Measurements from ENCODE around the gene SMARCC2. TPM values are rescaled to one million over a fixed set of nuclear protein-coding genes. Genes with fewer than 3 reads are reported as not detected.
A peak's percentile ranks its signal among the peaks of the same experiment; 100 is the strongest.

SMARCC2 gene
- total and polyA plus RNA-seq, 9 of the 15 experiments (the other 6 are each of a cell fraction or from before 2014, with no cell fraction given): 11.9 to 86.0 (median 36.6) TPM

DNA sequence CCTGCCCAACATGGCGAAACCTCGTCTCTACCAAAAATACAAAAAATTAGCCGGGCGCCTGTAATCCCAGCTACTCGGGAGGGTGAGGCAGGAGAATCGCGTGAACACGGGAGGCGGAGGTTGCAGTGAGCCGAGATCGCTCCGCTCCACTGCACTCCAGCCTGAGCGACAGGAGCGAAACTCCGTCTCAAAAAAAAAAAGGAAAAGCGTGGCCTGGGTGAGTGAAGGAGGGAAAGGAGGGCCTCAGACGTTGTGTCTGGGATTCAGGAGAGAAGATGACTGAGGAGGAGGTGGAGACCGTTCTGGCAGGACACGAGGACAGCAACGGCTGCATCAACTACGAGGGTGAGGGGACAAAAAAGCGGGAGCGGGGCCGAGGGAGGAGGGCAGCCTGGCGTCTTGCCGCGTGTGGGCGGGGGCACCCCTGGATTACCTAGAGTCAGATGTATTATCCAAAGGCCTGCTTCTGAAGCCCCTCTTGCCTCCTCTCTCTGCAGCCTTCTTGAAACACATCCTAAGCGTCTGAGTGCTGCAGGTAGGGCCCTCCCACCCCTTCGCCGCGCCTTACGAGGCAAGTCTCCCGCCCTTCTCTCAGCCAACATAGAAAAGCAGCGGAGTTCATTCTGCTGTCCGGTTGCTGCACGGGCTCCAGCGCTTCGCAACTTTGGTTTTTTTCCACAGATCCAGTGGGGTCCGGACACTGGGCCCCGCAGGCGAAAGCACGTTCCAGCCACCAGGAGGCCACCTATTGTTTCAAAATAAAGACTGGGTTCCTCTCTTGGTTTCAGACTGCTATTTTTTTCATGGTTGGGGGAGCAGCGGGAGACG lies 31.9 kb downstream of the SMARCC2 start (continued):
- peak in 1 of 2 experiments; percentile 56; a peak in 1 of 4 replicates for TF ChIP-seq FOXA3 (CRISPR knock-in tag; conservative IDR thresholded peaks at IDR 0.05 in 1 of 2, IDR thresholded peaks at IDR 0.05 in 1 of 2)
- TF ChIP-seq JUND (IDR thresholded peaks at IDR 0.05; ENCODE audit: borderline replicate concordance, low read depth, low read length): peak; percentile 15; the same call in 1 of the 2 replicates
- TF ChIP-seq JUND (tag; IDR thresholded peaks at IDR 0.05; ENCODE audit: borderline replicate concordance, low read depth, low read length): no peak
- TF ChIP-seq CHD7 (IDR thresholded peaks at IDR 0.05; ENCODE audit: low read depth, low read length): peak; percentile 42
- TF ChIP-seq ZNF212 (CRISPR knock-in tag; IDR thresholded peaks at IDR 0.05): no peak; the same call in 1 of the 2 replicates
- TF ChIP-seq RBM22 (IDR thresholded peaks at IDR 0.05; ENCODE audit: low read depth, low read length, poor library complexity, severe bottlenecking): no peak
- TF ChIP-seq HDAC1 (IDR thresholded peaks at IDR 0.05): no peak; a peak in 1 of 4 replicates
- TF ChIP-seq U2AF1 (optimal IDR thresholded peaks at IDR 0.05; ENCODE audit: low read depth, low read length): no peak
- TF ChIP-seq POLR2B (IDR thresholded peaks at IDR 0.05; ENCODE audit: low read depth, partially characterized antibody): peak; percentile 41
- no peak for TF ChIP-seq MTA2 (IDR thresholded peaks at IDR 0.05; ENCODE audit: low read depth)

Measured in K562 (cell line).